ENCODE data around the gene UVRAG. TPM values are rescaled to one million over a fixed set of nuclear protein-coding genes. Genes with fewer than 3 reads are reported as not detected.
"Not testable (repeated sequence)": the region's sequence is repeated elsewhere in the genome, so short reads cannot be mapped to it uniquely, and the experiment has no call there.

The UVRAG gene
- total RNA-seq, 2 experiments from 2014 or later = 16.5 to 19.5 TPM

GRCh38 chr11:76054330-76054729, 239.3 kb downstream of the UVRAG start:
- H3K27me3 ChIP-seq (ENCODE audit: control insufficient read depth in 1 of 2, insufficient read depth in 2 of 2, low read length in 2 of 2) = no peaks in the 10 kb centered on the region
- H3K27ac Mint-ChIP-seq = no peak overlapping the region
- TF ChIP-seq, protein P1, sequence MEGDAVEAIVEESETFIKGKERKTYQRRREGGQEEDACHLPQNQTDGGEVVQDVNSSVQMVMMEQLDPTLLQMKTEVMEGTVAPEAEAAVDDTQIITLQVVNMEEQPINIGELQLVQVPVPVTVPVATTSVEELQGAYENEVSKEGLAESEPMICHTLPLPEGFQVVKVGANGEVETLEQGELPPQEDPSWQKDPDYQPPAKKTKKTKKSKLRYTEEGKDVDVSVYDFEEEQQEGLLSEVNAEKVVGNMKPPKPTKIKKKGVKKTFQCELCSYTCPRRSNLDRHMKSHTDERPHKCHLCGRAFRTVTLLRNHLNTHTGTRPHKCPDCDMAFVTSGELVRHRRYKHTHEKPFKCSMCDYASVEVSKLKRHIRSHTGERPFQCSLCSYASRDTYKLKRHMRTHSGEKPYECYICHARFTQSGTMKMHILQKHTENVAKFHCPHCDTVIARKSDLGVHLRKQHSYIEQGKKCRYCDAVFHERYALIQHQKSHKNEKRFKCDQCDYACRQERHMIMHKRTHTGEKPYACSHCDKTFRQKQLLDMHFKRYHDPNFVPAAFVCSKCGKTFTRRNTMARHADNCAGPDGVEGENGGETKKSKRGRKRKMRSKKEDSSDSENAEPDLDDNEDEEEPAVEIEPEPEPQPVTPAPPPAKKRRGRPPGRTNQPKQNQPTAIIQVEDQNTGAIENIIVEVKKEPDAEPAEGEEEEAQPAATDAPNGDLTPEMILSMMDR (IDR thresholded peaks at IDR 0.05) = no peak
- H3K27ac ChIP-seq (ENCODE audit: low read depth in 1 of 2, low read length in 2 of 2) = no peak overlapping the region
- intact Hi-C loops (cut with DNase I, micrococcal nuclease) = no loop called here
- H3K27me3 Mint-ChIP-seq = no peaks in the 10 kb centered on the region
- H3K9me3 Mint-ChIP-seq = no peaks in the 10 kb centered on the region
- no peak overlapping the region for H3K4me3 Mint-ChIP-seq
- no peaks in the 10 kb centered on the region for H3K4me1 ChIP-seq (ENCODE audit: insufficient read depth, low read length)
- POLR2A ChIA-PET = no interaction called here
- peaks cover 45% of the 10 kb centered on the region for H3K36me3 Mint-ChIP-seq (ENCODE audit: low read depth)
- peaks cover 0 to under 1% of the 10 kb centered on the region in 2 experiments for H3K9me3 ChIP-seq (ENCODE audit: control insufficient read depth in 1 of 2, insufficient read depth in 1 of 2, low read length in 2 of 2)
- H3K4me3 ChIP-seq (ENCODE audit: low read length) = no peak overlapping the region
- no peaks in the 10 kb centered on the region for H3K36me3 ChIP-seq (ENCODE audit: insufficient read depth, low read length)
- no peaks in the 10 kb centered on the region for H3K4me1 Mint-ChIP-seq (ENCODE audit: low read depth)
- CTCF ChIA-PET = no interaction called here
- ATAC-seq (ENCODE audit: poor library complexity) (no peak), DNase-seq (no peak)

- Mint-ChIP-seq H3K9me3 (no peaks in the 10 kb centered on the region), H3K36me3 (ENCODE audit: low read depth) (peaks cover 39% of the 10 kb centered on the region), H3K27ac (no peak overlapping the region), H3K4me3 (no peak overlapping the region), H3K27me3 (no peaks in the 10 kb centered on the region), H3K4me1 (ENCODE audit: low read depth) (no peaks in the 10 kb centered on the region)
- CTCF ChIA-PET = no interaction called here
- intact Hi-C loops (cut with DNase I, micrococcal nuclease) = no loop called here
- Histone ChIP-seq H3K4me1 (ENCODE audit: insufficient read depth, low read length) (no peaks in the 10 kb centered on the region), H3K27ac (ENCODE audit: low read depth in 1 of 2, low read length in 2 of 2) (no peak overlapping the region), H3K36me3 (ENCODE audit: insufficient read depth, low read length) (peaks cover 3% of the 10 kb centered on the region), H3K4me3 (ENCODE audit: low read length) (no peak overlapping the region), H3K9me3 (ENCODE audit: control insufficient read depth in 1 of 2, insufficient read depth in 1 of 2, low read length in 2 of 2) (no peaks in the 10 kb centered on the region), H3K27me3 (ENCODE audit: control insufficient read depth in 1 of 2, insufficient read depth in 2 of 2, low read length in 2 of 2) (no peaks in the 10 kb centered on the region)
- TF ChIP-seq, protein P1 (IDR thresholded peaks at IDR 0.05) = no peak
- ATAC-seq (ENCODE audit: poor library complexity) = no peak
- no peak for DNase-seq
- POLR2A ChIA-PET = no interaction called here
Observed at GRCh38 chr11:76056876-76057275, 241.9 kb downstream of the UVRAG start.

DNA sequence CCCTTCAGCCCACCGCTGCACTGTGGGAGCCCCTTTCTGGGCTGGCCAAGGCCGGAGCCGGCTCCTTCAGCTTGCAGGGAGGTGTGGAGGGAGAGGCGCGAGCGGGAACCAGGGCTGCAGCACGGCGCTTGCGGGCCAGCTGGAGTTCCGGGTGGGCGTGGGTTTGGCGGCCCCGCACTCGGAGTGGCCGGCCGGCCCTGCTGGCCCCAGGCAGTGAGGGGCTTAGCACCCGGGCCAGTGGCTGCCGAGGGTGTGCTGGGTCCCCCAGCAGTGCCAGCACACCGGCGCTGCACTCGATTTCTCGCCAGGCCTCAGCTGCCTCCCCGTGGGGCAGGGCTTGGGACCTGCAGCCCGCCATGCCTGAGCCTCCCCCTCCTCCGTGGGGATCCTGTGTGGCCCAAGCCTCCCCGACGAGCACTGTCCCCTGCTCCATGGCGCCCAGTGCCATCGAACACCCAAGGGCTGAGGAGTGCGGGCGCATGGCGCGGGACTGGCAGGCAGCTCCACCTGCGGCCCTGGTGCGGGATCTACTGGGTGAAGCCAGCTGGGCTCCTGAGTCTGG, 245.5 kb downstream of the UVRAG start:
- H3K27ac ChIP-seq (ENCODE audit: low read depth in 1 of 2, low read length in 2 of 2); H3K4me1 Mint-ChIP-seq (ENCODE audit: low read depth); H3K4me3 ChIP-seq (ENCODE audit: low read length); H3K9me3 ChIP-seq (ENCODE audit: control insufficient read depth in 1 of 2, insufficient read depth in 1 of 2, low read length in 2 of 2); H3K4me1 ChIP-seq (ENCODE audit: insufficient read depth, low read length); H3K9me3 Mint-ChIP-seq; POLR2A ChIA-PET; intact Hi-C loops (cut with DNase I, micrococcal nuclease); H3K27me3 Mint-ChIP-seq; H3K27me3 ChIP-seq (ENCODE audit: control insufficient read depth in 1 of 2, insufficient read depth in 2 of 2, low read length in 2 of 2); CTCF ChIA-PET; H3K27ac Mint-ChIP-seq; H3K4me3 Mint-ChIP-seq; ATAC-seq (ENCODE audit: poor library complexity); DNase-seq: not testable (repeated sequence)
- peaks cover 14% of the 10 kb centered on the region for H3K36me3 ChIP-seq (ENCODE audit: insufficient read depth, low read length)
- H3K36me3 Mint-ChIP-seq (ENCODE audit: low read depth) = peaks cover 52% of the 10 kb centered on the region

GRCh38 chr11:76062733-76063132, 247.7 kb downstream of the UVRAG start:
- Histone ChIP-seq H3K9me3 (ENCODE audit: control insufficient read depth in 1 of 2, insufficient read depth in 1 of 2, low read length in 2 of 2) (no peaks in the 10 kb centered on the region), H3K27ac (ENCODE audit: low read depth in 1 of 2, low read length in 2 of 2) (no peak overlapping the region), H3K4me3 (ENCODE audit: low read length) (no peak overlapping the region), H3K27me3 (ENCODE audit: control insufficient read depth in 1 of 2, insufficient read depth in 2 of 2, low read length in 2 of 2) (no peaks in the 10 kb centered on the region), H3K36me3 (ENCODE audit: insufficient read depth, low read length) (peaks cover 30% of the 10 kb centered on the region), H3K4me1 (ENCODE audit: insufficient read depth, low read length) (no peaks in the 10 kb centered on the region)
- TF ChIP-seq, protein P1 (IDR thresholded peaks at IDR 0.05) = no peak
- intact Hi-C loops (cut with DNase I, micrococcal nuclease) = no loop called here
- CTCF ChIA-PET = no interaction called here
- Mint-ChIP-seq H3K27ac (no peak overlapping the region), H3K4me1 (ENCODE audit: low read depth) (no peaks in the 10 kb centered on the region), H3K4me3 (no peak overlapping the region), H3K36me3 (ENCODE audit: low read depth) (peaks cover 66% of the 10 kb centered on the region), H3K27me3 (no peaks in the 10 kb centered on the region), H3K9me3 (no peaks in the 10 kb centered on the region)
- DNase-seq = no peak
- ATAC-seq (ENCODE audit: poor library complexity) = no peak
- POLR2A ChIA-PET = no interaction called here

All from CD4-positive, alpha-beta T cell (primary cell).